GM19438 (cell line): ENCODE data around the gene EXOC3L1.

Experiments
- ATAC-seq: cut with Tn5 transposase; IDR thresholded peaks from one replicate; pipeline ENCODE4 v1.9.1; 2021; ENCODE audit warnings: low read depth; ENCODE audit not compliant: unreplicated experiment

EXOC3L1 gene

DNA sequence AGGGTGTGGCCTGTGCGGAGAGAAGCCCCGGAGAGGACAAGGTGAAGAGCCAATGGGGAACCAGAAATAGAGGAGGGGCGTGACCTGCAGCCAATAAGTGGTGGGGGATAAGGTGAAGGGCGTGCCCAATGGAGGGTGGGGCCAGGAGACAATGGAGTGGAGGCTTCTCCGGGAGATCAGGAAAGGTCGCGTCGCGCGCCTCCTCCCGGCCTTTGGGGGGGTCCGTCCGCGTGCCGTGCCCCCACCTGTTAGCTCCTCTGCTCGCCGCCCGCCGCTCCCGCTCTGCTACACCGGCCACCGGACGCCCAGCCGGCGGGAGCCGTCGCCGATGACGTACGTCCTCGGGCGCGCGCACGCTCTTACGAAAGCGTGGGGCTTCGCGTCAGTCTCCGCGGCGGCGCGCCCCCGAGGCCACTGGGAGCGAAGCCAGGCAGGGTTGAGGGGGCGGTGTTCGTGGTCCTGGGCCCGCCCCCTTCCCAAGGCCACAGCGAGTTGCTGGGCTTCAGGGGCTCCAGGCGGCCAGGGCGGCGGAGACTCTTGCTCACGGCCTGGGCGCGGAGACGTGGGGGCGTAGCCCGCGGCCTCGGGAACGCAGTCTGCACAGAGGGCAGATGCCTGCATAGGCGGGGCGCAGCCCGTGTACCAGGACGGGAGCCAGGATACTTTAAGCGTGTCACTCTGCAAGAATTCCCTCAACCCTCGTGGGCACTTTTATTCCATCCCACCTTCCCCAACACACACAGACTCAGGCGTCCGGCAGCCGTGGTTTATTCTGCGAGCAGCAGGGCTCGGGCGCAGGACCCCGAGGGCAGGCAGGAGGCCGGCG lies 6.1 kb downstream of the EXOC3L1 start, which contains the start of gene MATCAP1:
Gene MATCAP1 (minus strand): TSS at position 337 of the 826 bp plus-strand sequence. CDS start 3,353 bp downstream, outside the sequence.
- peak; percentile 95 for ATAC-seq

DNA sequence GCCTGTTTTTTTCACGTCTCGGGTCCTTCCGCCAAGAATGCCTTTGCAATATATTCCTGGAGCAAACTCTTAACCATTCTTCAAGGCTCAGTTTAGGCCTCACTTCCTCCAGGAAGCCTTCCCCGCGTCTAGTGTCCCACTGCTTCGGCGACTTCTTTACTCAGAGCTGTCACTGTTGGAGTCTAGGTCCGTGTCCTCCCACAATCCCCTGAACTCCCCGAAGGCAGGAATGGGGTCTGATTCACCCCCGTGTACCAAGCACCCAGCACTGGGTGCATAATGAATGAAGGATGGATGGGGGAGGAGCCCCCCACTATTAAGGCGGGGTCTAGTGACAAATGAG lies 6.7 kb downstream of the EXOC3L1 start:
- ATAC-seq: no peak

DNA sequence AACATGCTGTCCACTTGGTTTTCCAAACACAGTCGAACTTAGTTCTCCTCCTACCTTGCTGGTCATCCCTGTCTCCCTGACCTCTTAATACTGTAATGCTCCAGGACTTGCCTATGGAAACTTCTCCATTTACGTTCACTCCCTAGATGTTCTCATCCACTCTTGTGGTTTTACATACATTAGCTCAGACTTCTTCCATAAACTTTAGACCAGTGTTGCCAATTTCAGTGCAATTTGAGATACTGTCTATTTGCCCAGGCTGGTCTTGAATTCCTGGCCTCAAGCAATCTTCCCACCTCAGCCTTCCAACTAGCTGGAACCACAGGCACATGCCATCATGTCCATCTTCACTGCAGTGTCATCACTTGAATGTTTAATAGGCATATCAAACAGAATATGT lies 7.6 kb downstream of the EXOC3L1 start:
- ATAC-seq: no peak

DNA sequence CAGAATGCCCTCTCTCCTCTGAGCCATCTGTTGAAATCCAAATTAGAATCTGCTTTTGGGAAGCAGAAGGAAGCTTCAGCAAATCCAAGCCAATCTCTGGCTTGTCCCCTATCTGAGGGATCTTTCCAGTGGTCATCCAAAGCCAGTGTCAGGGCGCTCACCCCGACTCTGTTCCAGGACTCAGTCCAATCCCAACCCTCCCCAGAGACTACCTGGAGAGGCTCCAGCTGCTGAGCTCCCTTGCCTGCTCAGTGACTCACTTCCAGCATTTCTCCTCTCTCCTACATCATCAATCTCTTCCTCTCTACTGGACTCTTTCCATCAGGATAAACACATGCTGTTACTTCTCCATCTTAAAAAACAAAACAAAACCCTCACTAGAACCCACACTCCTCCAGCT lies 8.6 kb downstream of the EXOC3L1 start:
- ATAC-seq: no peak

DNA sequence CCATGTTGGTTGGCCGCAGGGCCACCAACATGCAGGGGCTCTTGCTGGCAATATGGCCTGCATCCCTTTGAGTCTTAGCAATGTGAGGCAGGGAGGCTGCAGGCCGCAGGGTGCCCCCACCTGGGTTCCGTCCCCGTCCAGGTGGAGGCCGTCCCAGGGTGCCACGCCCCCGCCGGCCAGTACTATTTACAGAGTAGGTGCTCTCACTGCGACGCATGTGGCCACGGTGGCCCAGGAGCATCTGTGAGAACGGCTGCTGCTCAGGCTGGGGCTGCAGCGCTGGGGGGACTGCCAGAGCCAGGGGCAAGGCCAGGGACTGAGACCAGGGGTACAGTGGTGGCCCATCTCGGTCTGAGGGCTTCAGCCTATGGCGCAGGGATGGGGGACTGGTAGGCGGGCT lies 9.8 kb downstream of the EXOC3L1 start:
- no peak for ATAC-seq

DNA sequence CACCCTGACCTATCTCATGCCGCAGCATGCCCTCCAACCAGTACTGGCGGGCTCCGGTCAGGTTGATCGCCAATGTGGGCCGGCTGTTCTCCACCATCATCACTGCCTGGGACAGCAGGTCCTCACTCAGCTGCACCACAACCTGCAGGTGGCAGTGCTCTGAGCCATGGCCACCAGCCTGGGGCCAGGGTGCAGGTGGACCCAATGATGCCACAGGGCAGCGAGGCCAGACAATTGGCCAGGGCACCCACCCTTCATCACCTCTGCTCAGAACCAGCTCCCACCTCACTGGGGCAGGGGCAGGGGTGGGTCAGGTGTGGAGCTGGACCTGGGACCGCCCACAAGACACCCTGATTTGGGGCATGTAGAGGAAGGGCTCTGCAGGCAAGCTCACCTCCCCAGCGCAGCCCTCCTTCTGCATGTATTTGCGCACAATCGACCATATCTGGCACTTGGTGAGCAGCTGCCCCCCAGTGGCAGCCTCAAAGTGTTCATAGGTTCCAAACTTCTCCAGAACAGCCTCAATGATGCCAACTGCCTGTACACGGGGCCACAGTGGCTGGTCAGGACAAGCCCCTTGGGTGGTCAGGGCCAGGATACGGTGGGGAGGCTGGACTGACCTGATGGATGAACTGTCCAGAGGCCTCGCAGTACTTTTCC lies 10.4 kb downstream of the EXOC3L1 start:
- no peak for ATAC-seq

DNA sequence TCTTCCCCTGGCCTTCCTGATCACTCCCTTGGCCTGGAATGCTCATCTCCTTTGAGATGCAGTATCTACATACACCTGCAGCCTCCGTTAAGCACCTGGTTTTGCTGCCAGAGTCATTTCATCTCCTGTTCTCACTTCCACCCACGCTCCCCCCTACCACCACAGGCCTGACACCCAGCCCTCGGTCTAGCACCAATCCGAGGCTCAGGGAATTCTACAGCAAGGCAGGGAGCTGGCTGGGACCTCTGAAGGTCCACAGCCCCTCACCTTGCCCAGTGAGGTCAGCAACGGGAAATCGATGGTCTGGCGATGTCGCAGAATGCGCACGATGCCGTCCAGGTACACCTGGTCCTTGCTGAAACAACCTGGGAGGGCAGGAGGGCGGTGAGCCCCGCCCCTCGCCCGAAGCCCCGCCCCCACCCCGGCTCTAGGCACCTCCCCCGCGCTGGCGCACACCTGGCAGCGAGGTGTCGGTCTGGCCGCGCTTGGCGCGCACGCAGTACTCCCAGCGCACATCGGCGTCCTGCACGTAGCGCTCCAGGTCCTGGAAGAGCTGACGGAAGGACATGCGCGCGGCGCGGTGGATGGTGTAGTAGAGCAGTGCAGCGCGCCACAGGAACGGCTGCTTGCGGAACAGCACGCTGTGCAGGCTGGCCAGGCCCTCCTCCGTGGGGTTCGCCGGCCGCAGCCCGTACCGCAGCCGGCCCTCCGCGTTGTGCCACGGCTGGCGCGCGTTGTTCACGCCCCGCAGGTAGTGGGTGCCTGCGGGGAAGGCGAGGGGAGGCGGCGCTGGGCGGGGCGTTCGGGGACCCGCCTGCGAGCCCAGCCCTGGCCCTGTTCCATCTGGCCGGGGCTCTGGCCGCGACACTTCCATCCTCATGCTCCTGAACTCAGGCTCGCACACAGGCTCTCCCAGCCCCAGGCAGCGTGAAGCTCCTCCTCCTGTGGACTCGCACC lies 11.9 kb downstream of the EXOC3L1 start:
- ATAC-seq: no peak

DNA sequence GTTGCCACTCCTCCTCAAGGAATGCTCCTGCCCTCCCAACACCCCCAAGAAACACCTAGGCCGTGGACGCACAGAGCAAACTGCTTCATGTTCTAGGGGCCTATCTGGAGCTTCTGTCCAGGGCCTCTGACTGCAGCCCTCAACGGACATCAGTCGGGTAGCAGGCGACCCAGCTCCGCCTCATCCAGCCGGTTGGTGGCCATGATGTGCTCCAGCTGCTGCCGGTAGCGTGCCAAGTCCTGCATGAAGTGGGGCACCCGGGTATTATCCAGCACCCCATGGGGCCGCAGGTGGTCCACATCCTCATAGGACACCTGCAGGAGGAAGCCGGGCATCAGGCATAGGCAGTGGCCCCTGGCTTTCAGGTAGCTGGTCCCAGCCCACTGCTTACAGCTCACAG lies 13.3 kb downstream of the EXOC3L1 start:
- no peak for ATAC-seq

DNA sequence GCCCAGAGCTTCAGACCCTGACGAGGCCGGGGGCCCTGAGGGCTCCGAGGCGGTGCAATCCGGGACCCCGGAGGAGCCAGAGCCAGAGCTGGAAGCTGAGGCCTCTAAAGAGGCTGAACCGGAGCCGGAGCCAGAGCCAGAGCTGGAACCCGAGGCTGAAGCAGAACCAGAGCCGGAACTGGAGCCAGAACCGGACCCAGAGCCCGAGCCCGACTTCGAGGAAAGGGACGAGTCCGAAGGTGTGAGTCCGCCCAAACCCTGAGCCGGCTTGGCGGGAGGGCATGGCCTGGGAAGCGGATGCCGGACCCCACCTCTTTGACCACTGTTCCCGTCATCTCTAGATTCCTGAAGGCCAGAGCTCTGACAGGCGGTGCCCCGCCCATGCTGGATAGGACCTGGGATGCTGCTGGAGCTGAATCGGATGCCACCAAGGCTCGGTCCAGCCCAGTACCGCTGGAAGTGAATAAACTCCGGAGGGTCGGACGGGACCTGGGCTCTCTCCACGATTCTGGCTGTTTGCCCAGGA lies 15.2 kb downstream of the EXOC3L1 start:
- ATAC-seq: no peak

DNA sequence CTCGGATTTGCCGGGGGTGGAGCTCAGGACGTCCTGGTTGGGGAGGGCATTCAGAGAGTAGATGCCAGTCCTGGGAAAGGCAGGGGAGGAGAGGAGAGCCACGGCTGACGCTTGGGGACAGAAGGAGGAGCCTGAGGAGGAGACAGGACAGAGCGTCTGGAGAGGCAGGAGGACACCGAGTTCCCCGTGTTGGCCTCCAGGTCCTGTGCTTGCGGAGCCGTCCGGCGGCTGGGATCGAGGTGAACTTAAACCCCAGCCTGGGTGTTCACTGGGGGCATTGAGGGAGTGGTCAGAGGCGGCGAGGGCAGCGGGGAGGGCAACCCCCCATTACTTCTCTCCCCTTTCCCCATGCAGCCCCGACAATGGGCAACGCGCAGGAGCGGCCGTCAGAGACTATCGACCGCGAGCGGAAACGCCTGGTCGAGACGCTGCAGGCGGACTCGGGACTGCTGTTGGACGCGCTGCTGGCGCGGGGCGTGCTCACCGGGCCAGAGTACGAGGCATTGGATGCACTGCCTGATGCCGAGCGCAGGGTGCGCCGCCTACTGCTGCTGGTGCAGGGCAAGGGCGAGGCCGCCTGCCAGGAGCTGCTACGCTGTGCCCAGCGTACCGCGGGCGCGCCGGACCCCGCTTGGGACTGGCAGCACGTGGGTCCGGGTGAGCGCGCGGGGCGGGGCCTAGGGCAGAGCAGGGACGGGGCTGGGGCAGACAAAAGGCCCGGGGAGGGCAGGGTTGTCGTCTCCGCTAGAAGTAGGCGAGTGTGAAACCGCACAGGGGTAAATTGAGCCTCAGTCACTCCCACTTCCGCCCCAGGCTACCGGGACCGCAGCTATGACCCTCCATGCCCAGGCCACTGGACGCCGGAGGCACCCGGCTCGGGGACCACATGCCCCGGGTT lies 15.9 kb downstream of the EXOC3L1 start:
- peak; percentile 46 for ATAC-seq

DNA sequence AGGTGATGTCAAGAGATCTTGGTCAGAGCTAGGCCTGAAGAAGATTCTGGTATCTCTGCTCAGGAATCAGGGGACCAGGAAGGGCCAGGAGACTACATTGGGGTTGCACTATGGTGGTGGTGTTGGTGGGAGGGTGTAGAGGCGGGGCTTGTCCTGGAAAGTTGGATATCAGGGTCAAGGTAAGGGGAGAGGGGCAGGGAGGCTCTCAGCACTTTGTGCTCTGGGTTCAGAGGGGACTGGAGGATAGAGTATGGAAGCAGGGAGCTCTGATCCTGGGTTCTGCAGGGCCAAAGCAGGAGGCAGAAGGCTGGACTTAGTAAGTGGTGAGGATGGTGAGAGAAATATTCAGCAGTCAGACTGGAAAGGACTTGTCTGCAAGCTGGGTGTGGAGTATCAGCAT lies 16.6 kb downstream of the EXOC3L1 start:
- ATAC-seq: no peak

DNA sequence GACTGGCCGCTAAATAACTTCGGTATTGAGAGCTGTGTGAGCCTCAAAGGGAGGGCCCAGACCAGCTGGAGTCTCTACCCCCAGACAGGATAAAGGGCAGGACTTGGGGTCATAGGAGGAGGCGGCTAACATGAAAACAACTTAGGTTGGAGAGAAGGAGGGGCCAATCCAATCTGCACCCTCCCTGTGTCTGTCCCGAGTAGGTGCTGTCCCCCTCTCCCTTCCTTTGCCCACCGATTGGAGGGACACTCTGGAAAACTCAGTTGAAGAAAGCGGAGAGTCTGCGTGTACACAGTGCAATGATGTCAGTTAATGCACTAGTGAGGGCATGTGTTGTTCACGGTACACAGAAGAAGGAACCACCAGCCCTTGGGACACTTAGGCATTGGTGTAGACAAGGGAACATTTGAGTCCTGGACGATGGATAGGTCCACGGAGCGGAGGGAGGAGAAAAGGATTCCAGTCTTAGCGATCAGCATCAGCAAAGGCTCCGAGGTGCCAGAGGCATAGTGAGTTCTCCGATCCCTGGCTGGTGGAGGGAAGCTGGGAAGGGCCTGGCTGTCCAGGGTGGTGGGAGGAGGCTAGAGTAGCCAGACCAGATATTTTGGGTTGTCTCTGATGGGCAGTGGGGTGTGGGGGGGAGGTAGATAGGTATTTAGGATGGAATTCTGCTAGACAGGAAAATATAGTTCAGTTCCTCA lies 18.8 kb downstream of the EXOC3L1 start:
- ATAC-seq: no peak

DNA sequence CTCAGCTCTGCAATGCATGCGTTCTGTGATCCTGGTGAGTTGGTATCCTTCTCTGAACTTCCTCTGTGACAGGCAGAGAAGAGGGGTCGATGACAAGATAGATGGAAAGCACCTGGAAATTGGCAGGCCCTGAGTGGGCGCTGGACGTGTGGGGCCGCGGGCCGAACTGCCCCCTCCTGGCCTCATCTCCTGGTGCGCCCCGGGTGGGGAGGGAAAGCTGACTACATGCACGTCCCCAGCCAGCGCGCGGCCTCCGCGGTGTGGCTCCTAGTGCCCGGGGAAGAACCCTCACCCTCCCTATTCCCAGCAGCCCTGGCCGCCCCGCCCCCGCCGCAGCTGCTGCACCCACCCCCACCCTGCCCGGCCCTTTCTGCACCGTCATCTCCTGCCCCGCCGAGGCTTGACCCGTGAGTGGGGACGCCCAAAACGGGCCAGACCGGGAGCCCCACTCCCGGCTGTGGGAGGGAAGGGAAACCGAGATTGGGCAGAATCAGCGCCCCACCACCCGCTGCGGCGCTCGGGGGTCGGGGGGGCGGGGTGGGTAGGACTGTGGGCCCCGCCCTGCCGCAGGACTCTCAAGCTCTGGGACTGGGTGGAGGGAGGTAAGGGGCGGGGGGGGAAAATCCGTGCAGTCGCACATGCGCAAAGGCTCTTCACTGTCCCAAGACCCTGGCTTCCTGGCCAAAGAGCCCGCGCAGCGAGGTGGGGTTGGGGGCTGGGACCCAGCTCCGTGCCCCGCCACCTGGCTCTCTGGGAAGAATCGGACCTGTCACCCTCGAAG lies 19.6 kb downstream of the EXOC3L1 start, which contains the start of gene NOL3:
Gene NOL3 (plus strand): TSS at position 371 of the 781 bp plus-strand sequence.
- peak; percentile 36 for ATAC-seq

DNA sequence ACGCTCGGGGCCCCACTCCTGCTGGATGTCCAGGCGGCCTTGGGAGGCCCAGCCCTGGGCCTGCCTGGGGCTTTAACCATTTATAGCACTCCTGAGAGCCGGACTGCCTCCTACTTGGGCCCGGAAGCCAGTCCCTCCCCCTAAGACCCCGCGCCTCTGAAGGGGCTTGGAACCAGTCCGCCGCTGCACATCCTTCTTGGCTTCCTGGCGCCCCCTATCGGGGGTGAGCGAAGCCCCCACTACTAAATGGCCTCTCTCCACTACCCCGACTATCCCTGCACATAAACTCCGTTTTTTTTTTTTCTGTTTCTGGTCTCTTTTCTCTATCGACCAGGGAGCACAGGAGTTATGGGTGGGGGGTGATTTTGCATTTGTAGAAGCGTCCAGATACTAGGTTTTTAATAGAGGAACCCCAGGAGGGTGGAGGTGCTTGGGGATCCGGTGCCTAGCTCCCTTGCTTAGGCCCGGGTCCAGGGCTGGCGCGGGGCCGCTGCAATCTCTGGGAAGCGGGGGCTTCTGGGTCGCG lies 20.2 kb downstream of the EXOC3L1 start:
- no peak for ATAC-seq

DNA sequence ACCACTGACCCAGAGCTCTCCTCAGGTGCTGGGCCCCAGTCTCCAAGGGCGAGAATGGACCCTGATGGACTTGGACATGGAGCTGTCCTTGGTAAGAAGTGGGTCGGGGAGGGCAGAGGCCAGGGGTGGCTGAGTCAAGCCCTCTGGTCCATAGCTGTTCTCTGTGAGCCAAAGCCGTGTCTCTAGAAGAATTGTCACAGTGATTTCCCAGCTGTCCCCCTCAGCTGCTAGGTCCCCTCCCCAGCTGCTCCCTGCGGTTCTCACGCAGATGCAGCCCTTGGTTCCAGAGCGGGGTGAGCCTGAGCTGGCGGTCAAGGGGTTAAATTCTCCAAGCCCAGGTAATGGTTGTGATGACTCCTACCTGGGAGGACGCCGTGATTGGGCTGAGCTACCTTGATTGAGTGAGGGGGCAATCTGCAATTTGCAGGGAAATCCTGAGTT lies 20.9 kb downstream of the EXOC3L1 start:
- ATAC-seq: no peak

DNA sequence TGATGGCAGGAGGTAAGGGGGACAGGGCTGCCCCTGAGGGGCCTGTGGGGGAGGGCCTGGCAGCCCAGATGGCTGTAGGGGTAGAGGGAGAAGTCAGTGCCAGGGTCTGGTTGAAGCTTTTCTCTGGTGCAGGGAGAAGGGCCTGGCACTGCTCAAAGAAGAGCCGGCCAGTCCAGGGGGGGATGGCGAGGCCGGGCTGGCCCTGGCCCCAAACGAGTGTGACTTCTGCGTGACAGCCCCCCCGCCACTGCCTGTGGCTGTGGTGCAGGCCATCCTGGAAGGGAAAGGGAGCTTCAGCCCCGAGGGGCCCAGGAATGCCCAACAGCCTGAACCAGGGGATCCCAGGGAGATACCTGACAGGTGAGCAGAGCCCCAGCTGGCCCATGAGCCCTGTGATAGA lies 22.3 kb downstream of the EXOC3L1 start:
- ATAC-seq: no peak

DNA sequence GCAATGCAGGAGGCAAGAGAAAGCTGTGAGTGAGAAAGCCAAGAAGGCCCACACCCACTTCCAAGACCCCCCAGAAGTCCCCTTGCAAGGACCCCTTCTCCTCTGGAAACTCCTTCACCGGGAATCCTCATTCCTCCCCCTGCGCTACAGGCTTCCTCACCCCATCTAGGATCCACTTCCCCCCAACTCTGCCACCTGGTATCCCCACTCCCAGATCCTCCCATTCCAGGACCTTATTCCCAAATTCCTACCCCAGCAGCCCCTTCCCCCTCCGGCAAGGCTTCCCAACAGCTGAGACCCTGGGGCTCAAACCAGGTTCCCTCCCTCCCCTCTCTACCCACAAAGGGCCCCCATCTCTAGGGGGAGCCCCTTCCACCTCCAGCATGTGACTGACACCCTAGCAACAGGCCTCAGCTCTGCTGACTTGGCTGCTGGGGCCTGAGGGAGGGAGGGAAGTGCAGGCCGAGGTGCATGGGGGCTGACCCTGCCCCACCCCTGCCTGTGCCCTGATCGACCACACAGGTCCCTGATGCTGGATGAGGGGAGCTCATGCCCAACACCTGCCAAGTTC lies 23.3 kb downstream of the EXOC3L1 start:
- no peak for ATAC-seq

DNA sequence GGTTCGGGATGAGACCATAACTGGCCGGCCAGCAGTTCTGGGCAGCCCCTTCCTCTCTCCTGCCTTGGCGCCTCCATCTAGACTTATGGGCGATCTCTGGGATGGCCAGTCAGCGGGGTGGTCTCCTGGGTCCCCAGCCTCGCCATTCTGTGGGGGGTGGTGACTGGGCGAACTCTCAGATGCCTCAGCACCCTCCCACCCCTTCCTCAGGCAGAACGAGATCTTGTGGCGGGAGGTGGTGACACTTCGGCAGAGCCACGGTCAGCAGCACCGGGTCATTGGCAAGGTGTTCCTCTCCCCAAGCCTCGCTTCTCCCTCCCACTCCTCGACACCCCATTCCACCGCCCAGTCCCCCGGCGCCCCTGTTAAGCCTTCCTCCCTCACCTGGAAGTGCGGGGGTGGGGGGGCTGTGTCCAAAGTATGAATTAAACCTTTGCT lies 23.8 kb downstream of the EXOC3L1 start:
- ATAC-seq: no peak
